Stimulated activated CD8-positive, alpha-beta memory T cell treated with anti-CD3 and anti-CD28 coated beads, Interleukin-15, amount 100 ng/mL, for 24 hours (primary cell): ENCODE results near the gene BSDC1.
"Not testable (repeated sequence)": the region's sequence is repeated elsewhere in the genome, so short reads cannot be mapped to it uniquely, and the experiment has no call there.

Experiments used
- DNase-seq: peaks from one replicate; pipeline ENCODE4 v3.0.0-alpha.2; 2020; ENCODE audit warnings: low read depth

The BSDC1 gene

DNA sequence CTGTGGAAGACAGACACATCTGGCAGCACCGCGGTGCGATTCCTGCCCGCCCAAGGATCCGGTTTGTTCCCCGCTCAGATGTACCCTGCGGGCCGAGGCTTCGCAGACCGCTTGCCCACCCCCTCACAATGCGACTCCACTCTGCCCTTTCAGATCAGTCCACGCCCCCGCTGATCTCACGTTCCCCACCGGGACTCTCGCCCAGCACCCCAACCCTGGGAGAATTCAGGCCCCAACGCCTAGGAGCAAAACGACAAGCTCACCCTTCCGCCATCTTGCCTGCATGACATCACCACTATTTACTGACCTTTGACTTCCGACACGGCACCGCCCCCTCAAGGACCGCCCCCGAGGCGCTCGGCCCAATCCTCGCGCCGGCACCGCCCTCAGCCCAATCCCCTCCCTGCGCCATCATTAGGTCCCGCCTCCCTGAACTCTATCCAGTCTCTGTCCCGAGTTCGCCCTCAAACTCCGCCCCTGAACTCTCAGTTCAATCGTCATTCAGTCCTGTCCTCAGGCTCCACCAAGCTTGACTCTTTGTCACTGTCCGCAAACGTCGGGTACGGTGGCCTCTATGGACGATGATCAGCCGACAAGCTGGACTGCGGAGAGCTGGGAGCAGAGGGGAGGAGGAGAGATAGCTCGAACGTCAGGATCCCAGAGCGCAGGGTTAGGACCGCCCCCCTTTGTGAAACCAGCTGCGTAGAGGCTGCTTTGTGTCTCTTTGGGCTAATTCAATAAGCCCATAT, at the start of gene BSDC1:
Gene BSDC1, minus strand, starts transcription at position 301 of the 749 bp plus-strand sequence. Its CDS starts 27 bp downstream, at position 274.
- peak; percentile 91 for DNase-seq

DNA sequence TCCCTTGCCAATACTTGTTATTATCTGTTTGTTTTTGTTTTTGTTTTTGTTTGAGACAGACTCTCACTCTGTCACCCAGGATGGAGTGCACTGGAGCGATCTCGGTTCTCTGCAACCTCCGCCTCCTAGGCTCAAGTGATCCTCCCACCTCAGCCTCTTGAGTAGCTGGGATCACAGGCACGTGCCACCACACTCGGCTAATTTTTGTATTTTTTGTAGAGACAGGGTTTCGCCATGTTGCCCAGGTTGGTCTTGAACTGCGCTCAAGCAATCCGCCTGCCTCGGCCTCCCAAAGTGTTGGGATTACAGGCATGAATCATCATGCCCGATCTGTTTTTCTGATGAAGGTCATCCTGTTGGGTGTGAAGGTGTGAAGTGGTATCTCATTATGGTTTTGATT, 47.2 kb upstream of the BSDC1 start:
- DNase-seq: not testable (repeated sequence)

DNA sequence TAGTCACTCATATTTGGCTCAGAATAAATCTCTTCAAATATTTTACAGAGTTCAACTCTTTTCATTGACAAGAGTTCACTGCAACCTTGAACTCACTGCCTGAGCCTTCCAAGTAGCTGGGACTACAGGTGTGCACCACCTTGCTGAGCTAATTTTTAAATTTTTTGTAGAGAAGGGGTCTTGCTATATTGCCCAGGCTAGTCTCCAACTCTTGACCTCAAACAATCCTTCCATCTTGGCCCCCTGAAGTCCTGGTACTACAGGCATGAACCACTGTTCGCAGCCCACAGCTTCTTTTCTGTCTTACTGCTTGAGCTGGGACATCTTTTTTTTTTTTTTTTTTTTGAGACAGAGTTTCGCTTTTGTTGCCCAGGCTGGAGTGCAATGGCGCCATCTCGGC, 44.5 kb upstream of the BSDC1 start:
- DNase-seq: not testable (repeated sequence)

- DNase-seq: no peak
Observed at GRCh38 chr1:32438136-32438535, 43.9 kb upstream of the BSDC1 start.

DNA sequence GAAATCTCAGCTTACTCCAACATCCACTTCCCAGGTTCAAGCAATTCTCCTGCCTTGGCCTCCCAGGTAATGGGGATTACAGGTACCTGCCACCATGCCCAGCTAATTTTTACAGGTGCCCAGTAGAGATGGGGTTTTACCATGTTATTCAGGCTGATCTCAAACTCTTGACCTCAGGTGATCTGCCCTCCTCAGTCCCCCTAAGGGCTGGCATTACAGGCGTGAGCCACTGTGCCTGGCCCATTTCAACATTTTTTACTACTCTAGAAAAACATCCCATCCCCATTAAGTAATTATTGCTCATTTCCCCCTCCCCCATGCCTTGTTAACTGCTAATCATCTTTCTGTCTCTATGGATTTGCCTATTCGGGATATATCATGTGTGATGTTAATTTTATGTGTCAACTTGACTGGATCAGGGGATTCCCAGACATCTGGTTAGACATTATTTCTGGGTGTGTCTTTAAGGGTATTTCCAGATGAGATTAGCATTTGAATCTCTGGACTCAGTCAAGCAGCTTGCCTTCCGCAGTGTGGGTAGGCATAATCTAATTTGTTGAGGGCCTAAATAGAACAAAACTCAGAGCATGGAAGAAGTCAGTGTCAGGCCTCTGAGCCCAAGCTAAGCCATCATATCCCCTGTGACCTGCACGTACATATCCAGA, 37.6 kb upstream of the BSDC1 start:
- DNase-seq: no peak

DNA sequence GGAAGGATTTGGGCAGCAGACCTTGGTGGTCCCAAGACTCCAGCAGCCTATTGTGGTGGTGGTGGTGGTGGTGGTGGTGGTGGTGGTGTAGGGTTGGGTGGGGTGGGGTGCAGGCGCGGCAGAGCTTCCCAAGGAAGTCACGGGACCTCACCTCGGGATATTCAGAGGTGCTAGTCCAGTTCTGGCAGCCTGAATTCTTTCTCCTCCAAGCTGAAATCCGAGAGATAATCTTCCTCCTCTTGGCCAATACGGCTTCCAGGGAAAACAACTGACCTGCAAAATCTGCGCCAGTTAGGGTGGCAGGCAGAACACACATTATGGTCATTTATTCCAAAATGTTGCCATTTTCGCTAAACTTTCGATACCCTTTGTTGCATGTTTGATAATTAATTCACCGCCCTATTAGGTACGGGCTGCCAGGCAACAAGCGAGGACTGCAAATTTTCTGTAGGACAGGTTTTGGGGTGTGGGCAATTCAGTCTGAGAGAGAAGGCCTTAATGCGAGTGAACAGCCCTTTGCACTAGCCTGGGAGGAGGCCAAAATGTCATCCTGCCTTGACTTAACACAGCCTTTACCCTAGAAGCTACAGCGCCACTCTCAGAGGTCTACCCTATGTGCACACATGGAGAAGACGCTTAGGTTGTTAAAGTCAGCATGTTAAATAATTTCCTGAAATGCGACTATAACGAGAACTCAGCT, 33.2 kb upstream of the BSDC1 start:
- DNase-seq: no peak

GRCh38 chr1:32426489-32427255, 32.4 kb upstream of the BSDC1 start:
- DNase-seq: no peak

DNA sequence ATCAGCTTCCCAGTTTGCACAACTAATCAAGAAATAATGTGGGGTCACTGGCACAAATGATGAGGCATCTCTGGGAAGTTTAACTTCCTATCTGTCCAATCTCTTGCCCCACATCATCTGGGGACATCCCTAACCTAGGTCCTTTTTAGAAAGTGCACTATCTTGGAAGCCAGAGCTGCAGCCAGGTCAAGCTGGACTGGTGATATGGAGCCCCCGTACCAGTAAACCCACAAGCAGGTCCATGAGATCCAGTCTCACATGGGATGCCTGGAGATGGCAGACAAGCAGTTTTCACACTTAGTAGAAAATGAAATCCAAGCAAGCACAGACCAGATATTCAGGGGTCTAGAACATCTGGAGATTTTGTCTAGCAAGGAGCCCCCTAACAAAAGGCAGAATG, 27.5 kb upstream of the BSDC1 start:
- no peak for DNase-seq

- DNase-seq: no peak
Observed at GRCh38 chr1:32414186-32414886, 20.1 kb upstream of the BSDC1 start.

GRCh38 chr1:32413507-32414185, 19.4 kb upstream of the BSDC1 start:
- DNase-seq: peak; percentile 21

GRCh38 chr1:32411261-32411660, 17.0 kb upstream of the BSDC1 start:
- no peak for DNase-seq

DNA sequence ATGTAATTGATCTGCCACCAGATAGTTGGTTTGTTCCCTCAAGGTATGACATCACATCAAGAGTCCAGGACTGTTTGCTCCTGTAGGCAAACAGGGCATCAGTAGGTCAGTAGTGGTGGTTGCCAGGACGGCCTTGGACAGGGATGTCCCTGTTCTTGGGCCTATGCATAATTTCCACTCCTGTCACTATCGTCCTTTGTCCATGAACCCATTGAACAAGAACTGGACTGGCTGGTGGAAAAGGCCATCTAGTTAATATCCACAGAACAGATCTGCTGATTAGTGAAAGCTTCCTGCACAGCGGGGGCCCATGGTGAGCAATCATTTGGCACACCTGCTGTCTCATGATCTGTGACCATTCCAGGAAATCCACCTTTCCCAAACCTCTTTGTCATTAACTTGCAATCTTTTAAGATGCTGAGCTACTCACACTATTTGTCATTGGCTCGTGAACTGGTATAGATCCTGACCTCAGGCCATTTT, 12.4 kb upstream of the BSDC1 start:
- DNase-seq: no peak

DNA sequence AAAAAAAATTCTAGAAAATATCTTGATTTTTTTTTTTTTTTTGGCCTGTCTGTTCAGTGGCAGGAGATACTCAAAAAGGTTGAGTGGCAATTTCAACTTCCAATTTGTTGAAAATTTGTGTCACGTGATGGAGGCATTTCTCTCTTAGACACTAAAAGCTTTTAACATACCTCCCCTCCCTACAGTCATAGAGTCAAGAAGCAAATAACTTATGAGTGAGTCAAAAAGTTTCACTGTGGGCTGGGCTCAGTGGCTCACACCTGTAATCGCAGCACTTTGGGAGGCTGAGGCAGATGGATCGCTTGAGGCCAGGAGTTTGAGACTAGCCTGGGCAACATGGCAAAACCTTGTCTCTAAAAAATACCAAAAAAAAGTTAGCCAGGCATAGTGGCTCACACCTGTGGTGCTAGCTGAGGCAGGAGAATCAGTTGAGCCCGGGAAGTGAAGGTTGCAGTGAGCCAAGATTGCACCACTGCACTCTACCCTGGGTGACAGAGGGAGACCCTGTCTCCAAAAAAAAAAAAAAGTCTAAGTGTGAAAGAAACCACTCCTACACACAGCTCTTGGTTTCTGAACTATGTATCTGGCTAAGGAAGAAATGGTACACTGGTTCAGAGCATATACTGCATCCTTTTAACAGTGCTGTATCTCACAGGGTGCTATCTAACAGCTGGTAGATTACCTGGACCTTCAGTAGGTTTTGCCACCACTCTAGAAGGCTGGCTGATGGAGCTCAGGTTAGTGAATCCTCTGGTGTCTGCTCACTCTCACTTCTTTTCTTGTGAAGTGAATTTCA, 11.6 kb upstream of the BSDC1 start:
- DNase-seq: no peak

GRCh38 chr1:32404946-32405345, 10.7 kb upstream of the BSDC1 start:
- DNase-seq: no peak

GRCh38 chr1:32400876-32401631, 6.8 kb upstream of the BSDC1 start:
- DNase-seq: no peak

DNA sequence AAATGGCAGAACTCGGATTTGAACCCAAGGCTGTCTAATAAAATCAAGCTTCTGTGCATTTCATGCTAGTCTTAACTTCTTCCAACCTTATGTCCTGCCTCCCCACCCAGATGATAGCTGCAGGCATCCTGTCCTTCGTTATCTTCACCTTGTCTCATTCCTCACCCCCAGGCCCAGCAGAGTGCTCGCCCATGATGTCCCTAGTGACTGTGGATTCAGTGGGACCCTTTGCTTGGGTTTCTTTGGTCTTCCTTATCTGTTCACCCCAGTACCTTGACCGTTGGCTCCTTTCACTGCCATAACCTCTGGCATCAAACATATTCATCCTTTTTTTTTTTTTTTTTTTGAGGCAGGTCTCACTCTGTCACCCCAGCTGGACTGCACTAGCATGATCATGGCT, 5.6 kb upstream of the BSDC1 start:
- DNase-seq: no peak

DNA sequence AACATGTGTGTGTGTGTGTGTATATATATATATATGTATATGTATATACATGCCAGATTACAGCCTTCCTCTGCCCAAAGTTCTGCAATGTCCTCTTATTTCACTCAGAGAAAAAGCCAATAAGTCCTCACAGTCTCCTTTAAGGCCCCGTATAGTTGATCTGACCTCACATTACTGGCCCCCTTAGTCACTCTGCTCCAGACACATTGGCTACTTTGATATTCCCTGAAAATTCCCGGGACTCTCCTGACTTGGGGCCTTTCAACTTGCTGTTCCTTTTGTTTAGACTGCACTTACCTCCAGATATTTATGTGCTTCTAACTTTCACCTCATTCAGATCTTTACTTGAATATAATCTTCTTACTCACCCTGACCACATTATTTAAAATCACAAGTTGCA, 4.2 kb upstream of the BSDC1 start:
- no peak for DNase-seq

DNA sequence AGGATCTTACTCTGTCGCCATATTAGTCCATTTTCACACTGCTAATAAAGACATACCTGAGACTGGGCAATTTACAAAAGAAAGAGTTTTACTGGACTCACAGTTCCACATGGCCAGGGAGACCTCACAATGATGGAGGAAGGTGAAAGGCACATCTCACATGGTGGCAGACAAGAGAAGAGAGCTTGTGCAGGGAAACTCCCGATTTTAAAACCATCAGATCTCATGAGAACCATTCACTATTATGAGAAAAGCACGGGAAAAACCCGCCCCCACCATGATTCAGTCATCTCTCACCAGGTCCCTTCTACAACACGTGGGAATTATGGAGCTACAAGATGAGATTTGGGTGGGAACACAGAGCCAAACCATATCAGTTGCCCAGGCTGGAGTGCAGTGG, 2.3 kb upstream of the BSDC1 start:
- DNase-seq: not testable (repeated sequence)

DNA sequence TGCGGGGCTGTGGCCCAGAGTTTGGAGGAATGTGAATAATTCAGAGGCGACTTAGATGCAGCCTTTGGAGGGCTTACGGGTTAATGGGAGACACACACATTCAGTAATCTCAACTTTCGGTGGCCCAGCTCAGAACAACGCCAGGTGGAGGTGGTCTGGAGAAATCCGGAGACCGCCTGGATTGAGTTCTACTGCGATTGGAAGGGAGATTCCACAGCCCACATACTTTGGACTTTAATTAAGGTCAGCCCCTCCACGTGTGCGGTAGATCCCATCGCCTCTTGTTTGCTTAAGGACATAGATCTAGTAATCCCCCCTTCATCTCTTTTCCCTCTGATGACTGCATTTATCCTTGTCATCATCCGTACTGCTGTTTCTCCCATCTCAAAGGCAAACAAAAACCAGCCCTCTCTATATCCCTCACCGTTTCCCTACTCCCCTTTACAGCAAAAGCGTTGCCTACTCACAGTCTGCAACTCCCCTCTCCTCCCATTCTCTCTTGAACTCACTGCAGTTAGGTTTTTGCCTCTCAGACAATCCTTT, 720 bp upstream of the BSDC1 start:
- no peak for DNase-seq
